Measurements from ENCODE around the gene CNKSR3.

The CNKSR3 gene

GRCh38 chr6:154379585-154379984 is 130.9 kb downstream of the CNKSR3 start:
- H3K9me3 ChIP-seq (ENCODE audit: low read length): peaks cover 4% of the 10 kb centered on the region
- no peaks in the 10 kb centered on the region for H3K36me3 ChIP-seq (ENCODE audit: insufficient read depth, low read length)
- no peaks in the 10 kb centered on the region for H3K27me3 ChIP-seq (ENCODE audit: insufficient read depth, low read length)
- no peak overlapping the region for H2AFZ ChIP-seq (ENCODE audit: low read depth, low read length)
- H3K4me1 ChIP-seq (ENCODE audit: insufficient read depth, low read length): no peaks in the 10 kb centered on the region
- no peak overlapping the region for H3K4me3 ChIP-seq (ENCODE audit: low read length)

GRCh38 chr6:154378518-154378917 is 132.0 kb downstream of the CNKSR3 start:
- Histone ChIP-seq H3K9me3 (ENCODE audit: low read length) (peaks cover 4% of the 10 kb centered on the region), H3K36me3 (ENCODE audit: insufficient read depth, low read length) (no peaks in the 10 kb centered on the region), H3K27me3 (ENCODE audit: insufficient read depth, low read length) (no peaks in the 10 kb centered on the region), H3K4me1 (ENCODE audit: insufficient read depth, low read length) (no peaks in the 10 kb centered on the region), H3K4me3 (ENCODE audit: low read length) (no peak overlapping the region), H2AFZ (ENCODE audit: low read depth, low read length) (no peak overlapping the region)

- Histone ChIP-seq H3K4me3 (ENCODE audit: low read length) (no peak overlapping the region), H3K36me3 (ENCODE audit: insufficient read depth, low read length) (no peaks in the 10 kb centered on the region), H3K4me1 (ENCODE audit: insufficient read depth, low read length) (no peaks in the 10 kb centered on the region), H3K27me3 (ENCODE audit: insufficient read depth, low read length) (no peaks in the 10 kb centered on the region), H3K9me3 (ENCODE audit: low read length) (no peaks in the 10 kb centered on the region), H2AFZ (ENCODE audit: low read depth, low read length) (no peak overlapping the region)
These were observed 132.8 kb downstream of the CNKSR3 start for GRCh38 chr6:154377726-154378125.

DNA sequence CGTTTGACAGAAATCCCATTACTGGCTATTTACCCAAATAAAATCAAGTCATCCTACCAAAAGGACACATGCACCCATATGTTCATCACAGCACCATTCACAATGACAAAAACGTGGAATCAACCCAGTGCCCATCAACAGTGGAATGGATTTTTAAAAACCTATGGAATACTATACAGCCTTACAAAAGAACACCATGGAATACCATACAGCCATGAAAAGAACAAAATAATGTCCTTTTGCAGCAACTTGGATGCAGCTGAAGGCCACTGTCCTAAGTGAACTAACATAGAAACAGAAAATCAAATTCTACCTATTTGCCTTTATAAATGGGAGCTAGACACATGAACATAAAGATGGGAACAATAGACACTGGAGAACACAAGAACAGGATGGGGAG is 136.5 kb downstream of the CNKSR3 start:
- Histone ChIP-seq H3K9me3 (ENCODE audit: low read length) (no peaks in the 10 kb centered on the region), H3K27me3 (ENCODE audit: insufficient read depth, low read length) (no peaks in the 10 kb centered on the region), H3K4me3 (ENCODE audit: low read length) (no peak overlapping the region), H2AFZ (ENCODE audit: low read depth, low read length) (no peak overlapping the region), H3K36me3 (ENCODE audit: insufficient read depth, low read length) (no peaks in the 10 kb centered on the region), H3K4me1 (ENCODE audit: insufficient read depth, low read length) (no peaks in the 10 kb centered on the region)

GRCh38 chr6:154371281-154371680 is 139.2 kb downstream of the CNKSR3 start:
- Histone ChIP-seq H2AFZ (ENCODE audit: low read depth, low read length) (no peak overlapping the region), H3K4me3 (ENCODE audit: low read length) (no peak overlapping the region), H3K4me1 (ENCODE audit: insufficient read depth, low read length) (no peaks in the 10 kb centered on the region), H3K9me3 (ENCODE audit: low read length) (no peaks in the 10 kb centered on the region), H3K36me3 (ENCODE audit: insufficient read depth, low read length) (no peaks in the 10 kb centered on the region), H3K27me3 (ENCODE audit: insufficient read depth, low read length) (no peaks in the 10 kb centered on the region)

DNA sequence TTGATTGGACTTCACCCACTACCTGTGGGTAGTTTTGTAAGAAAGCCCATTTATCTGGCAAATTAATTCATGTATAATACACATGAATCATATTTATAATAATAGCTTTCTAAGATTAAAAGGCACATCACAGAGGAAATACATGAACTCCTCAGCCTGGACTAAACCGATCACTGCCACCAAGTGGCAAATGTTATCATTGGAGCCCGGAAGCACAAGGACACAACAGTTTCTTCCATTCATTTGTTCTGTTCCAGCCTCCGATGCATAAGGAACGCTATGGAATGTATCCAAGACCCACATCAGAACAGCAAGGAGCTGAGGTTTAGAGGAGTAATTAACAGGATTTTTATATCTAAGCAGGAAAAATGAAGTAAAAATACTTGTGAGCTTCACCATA is 139.9 kb downstream of the CNKSR3 start:
- no peaks in the 10 kb centered on the region for H3K4me1 ChIP-seq (ENCODE audit: insufficient read depth, low read length)
- H3K4me3 ChIP-seq (ENCODE audit: low read length): no peak overlapping the region
- H3K27me3 ChIP-seq (ENCODE audit: insufficient read depth, low read length): no peaks in the 10 kb centered on the region
- no peaks in the 10 kb centered on the region for H3K9me3 ChIP-seq (ENCODE audit: low read length)
- no peaks in the 10 kb centered on the region for H3K36me3 ChIP-seq (ENCODE audit: insufficient read depth, low read length)
- H2AFZ ChIP-seq (ENCODE audit: low read depth, low read length): no peak overlapping the region

DNA sequence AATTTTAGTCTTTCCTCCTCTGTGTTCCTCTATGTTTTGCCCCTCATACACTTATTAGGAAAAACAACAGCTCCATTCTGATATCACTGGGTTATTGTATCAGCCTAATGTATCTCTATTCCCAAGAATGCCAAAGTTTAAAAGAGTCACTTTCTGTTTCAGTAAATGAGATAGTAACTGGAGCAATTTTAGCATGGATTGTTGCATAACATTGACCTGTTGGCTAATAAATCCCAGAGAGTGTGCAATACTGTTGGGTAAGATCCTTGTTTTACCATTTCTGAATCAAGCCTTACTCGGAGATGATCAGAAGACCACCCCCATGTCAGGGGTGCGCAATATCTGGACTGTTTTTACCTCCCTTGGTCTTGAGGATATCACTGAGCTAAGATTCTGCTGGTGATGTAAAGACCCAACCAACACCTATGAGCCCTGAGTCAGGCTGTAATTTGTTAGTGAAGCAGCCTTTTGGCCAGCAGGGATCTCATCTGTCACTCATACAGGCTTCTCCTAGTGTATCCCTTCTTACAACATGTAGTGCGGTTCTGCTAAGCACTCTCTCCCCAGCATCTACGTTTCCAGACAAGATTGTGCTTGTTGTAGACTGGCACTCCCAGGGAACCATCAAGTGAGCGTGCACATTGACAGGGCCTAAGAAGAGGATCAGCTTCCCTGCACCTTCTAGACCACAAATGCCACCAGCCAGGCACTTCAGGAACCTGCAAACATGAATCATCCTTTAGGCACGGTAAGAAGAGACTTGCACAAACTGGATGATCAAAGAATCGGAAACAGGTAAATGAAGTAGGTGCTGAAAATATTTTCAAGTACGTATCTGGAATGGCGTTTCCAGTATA is 142.4 kb downstream of the CNKSR3 start:
- Histone ChIP-seq H3K27me3 (ENCODE audit: insufficient read depth, low read length) (no peaks in the 10 kb centered on the region), H3K36me3 (ENCODE audit: insufficient read depth, low read length) (no peaks in the 10 kb centered on the region), H2AFZ (ENCODE audit: low read depth, low read length) (no peak overlapping the region), H3K4me1 (ENCODE audit: insufficient read depth, low read length) (no peaks in the 10 kb centered on the region), H3K4me3 (ENCODE audit: low read length) (no peak overlapping the region), H3K9me3 (ENCODE audit: low read length) (no peaks in the 10 kb centered on the region)

GRCh38 chr6:154367336-154367735 is 143.1 kb downstream of the CNKSR3 start:
- Histone ChIP-seq H3K27me3 (ENCODE audit: insufficient read depth, low read length) (no peaks in the 10 kb centered on the region), H3K4me3 (ENCODE audit: low read length) (no peak overlapping the region), H3K4me1 (ENCODE audit: insufficient read depth, low read length) (no peaks in the 10 kb centered on the region), H2AFZ (ENCODE audit: low read depth, low read length) (no peak overlapping the region), H3K9me3 (ENCODE audit: low read length) (no peaks in the 10 kb centered on the region), H3K36me3 (ENCODE audit: insufficient read depth, low read length) (no peaks in the 10 kb centered on the region)

DNA sequence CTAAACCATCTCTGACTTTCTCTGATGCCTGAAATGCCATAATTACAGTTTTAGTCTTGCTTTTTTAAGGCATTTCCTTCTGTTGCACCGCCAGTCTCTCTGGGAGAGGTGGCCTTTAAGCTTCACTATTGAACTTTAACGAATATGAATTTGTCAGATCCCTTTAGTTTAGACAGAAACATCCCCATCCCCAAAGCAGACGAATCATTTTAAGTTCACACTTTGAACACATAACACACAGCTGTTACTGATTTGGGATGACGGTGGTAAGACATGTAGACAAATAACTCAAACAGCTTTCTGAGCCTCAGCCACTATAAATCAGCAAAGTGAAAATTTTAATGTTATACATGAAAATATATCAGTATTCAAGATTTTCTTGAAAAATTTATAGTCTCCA is 146.7 kb downstream of the CNKSR3 start:
- Histone ChIP-seq H3K4me3 (ENCODE audit: low read length) (no peak overlapping the region), H3K9me3 (ENCODE audit: low read length) (no peaks in the 10 kb centered on the region), H3K36me3 (ENCODE audit: insufficient read depth, low read length) (no peaks in the 10 kb centered on the region), H3K4me1 (ENCODE audit: insufficient read depth, low read length) (no peaks in the 10 kb centered on the region), H2AFZ (ENCODE audit: low read depth, low read length) (no peak overlapping the region), H3K27me3 (ENCODE audit: insufficient read depth, low read length) (no peaks in the 10 kb centered on the region)

GRCh38 chr6:154361476-154361875 is 149.0 kb downstream of the CNKSR3 start:
- Histone ChIP-seq H3K36me3 (ENCODE audit: insufficient read depth, low read length) (no peaks in the 10 kb centered on the region), H3K4me1 (ENCODE audit: insufficient read depth, low read length) (no peaks in the 10 kb centered on the region), H3K27me3 (ENCODE audit: insufficient read depth, low read length) (no peaks in the 10 kb centered on the region), H2AFZ (ENCODE audit: low read depth, low read length) (no peak overlapping the region), H3K4me3 (ENCODE audit: low read length) (no peak overlapping the region), H3K9me3 (ENCODE audit: low read length) (no peaks in the 10 kb centered on the region)

GRCh38 chr6:154360476-154360875 is 150.0 kb downstream of the CNKSR3 start:
- no peak overlapping the region for H3K4me3 ChIP-seq (ENCODE audit: low read length)
- H3K4me1 ChIP-seq (ENCODE audit: insufficient read depth, low read length): no peaks in the 10 kb centered on the region

GRCh38 chr6:154359679-154360078 is 150.8 kb downstream of the CNKSR3 start:
- Histone ChIP-seq H3K27me3 (ENCODE audit: insufficient read depth, low read length) (no peaks in the 10 kb centered on the region), H3K4me1 (ENCODE audit: insufficient read depth, low read length) (no peaks in the 10 kb centered on the region), H2AFZ (ENCODE audit: low read depth, low read length) (no peak overlapping the region), H3K4me3 (ENCODE audit: low read length) (no peak overlapping the region), H3K9me3 (ENCODE audit: low read length) (no peaks in the 10 kb centered on the region), H3K36me3 (ENCODE audit: insufficient read depth, low read length) (no peaks in the 10 kb centered on the region)

More at GRCh38 chr6:154360476-154360875, 150.0 kb downstream of the CNKSR3 start:
- no peaks in the 10 kb centered on the region for H3K27me3 ChIP-seq (ENCODE audit: insufficient read depth, low read length)
- no peak overlapping the region for H2AFZ ChIP-seq (ENCODE audit: low read depth, low read length)
- no peaks in the 10 kb centered on the region for H3K9me3 ChIP-seq (ENCODE audit: low read length)
- H3K36me3 ChIP-seq (ENCODE audit: insufficient read depth, low read length): no peaks in the 10 kb centered on the region

DNA sequence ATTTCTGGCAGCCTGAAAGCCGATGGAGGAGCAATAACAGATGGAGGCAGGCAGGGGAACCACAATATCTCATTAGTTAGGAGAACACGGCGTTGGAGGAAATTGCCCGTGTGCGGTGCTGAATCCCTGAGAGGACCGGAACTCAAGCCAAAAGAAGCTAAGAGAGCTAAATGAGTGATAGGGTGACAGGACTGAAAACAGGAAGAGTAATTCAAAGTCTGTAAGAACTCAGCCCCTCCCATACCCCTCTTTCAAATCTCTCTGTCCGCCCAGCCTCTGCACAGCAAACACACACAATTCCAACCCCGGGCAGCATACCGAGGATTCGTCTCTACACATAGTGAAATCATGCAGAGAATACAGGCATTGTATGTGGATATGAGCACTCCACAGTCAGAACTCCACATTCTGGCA is 151.3 kb downstream of the CNKSR3 start:
- no peaks in the 10 kb centered on the region for H3K27me3 ChIP-seq (ENCODE audit: insufficient read depth, low read length)
- H2AFZ ChIP-seq (ENCODE audit: low read depth, low read length): no peak overlapping the region
- H3K4me1 ChIP-seq (ENCODE audit: insufficient read depth, low read length): no peaks in the 10 kb centered on the region
- no peak overlapping the region for H3K4me3 ChIP-seq (ENCODE audit: low read length)
- no peaks in the 10 kb centered on the region for H3K9me3 ChIP-seq (ENCODE audit: low read length)
- no peaks in the 10 kb centered on the region for H3K36me3 ChIP-seq (ENCODE audit: insufficient read depth, low read length)
